Femur (tissue), 1 donor: ENCODE data around the gene CMC2.

ENCODE experiments used
- DNase-seq: peaks from one replicate; pipeline ENCODE4 v3.0.0-alpha.2; 2017

CMC2 gene

DNA sequence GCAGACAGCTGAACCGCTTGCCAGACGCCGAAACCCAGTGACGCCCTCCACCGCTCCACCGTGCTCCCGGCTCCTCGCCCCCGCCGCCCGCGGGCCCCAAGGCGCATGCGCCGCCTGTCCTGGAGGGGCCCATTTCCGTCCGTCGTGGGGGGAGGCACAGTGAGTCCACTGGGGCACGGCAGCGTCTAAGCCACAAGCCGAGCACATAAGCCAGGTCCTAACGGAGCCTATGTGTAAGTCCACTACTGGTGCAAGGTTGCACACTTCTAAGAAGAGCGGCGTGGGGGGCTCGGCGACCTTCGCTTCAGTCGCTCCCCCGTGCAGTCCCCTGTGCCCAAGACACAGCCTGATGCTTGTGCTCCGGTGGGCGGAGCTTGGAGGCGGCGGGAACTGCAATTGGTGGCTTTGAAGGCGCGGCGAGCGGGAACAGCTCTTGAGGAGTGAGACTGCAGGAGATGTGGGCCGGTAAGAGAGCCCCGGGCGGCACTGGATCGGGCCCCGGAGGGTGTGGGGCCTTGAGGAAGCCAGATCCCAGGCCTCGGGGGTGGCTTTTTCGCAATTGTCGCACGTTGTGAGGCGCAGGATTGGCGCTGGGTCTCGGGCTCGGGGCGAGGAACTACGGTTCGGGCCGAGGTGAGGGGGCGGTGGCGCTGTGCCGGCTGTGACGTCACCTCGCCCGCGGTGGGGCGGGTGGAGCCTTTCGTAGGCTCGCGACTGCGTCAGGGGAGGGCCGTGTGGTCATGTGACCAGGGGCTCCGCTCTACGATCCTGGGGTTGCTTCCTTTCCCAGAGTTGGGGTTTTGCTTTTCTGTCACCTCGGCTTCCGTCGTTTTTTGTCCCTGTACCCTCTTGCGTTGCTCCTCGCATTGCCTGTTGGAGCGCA lies at the start of gene CMC2, which contains the start of gene CENPN:
Gene CMC2, minus strand, starts transcription at position 73 of the 883 bp plus-strand sequence. CDS start 9,491 bp downstream, outside the sequence.
Gene CENPN, plus strand, starts transcription at position 402 of the 883 bp plus-strand sequence. CDS start 4,726 bp downstream, outside the sequence.
- peak; percentile 99 for DNase-seq

DNA sequence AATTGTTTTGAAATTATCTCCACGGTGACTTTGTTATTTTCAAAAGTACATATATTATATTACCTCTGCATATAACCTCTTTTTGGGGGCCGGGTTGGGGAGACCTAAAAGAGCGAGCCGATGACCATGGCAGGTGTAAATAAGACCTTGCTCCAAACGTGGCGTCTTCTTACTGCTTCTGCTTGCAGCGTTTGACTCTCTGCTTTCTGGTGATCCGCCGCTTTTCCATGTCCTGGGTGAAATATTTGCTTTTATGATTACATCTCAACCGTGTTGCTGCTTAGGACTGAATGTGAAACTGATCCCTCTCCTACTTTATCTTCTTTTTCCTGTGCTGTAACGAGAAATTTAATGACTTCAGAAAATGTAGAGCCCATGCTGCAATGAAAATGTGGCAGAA lies 47.1 kb upstream of the CMC2 start:
- no peak for DNase-seq

DNA sequence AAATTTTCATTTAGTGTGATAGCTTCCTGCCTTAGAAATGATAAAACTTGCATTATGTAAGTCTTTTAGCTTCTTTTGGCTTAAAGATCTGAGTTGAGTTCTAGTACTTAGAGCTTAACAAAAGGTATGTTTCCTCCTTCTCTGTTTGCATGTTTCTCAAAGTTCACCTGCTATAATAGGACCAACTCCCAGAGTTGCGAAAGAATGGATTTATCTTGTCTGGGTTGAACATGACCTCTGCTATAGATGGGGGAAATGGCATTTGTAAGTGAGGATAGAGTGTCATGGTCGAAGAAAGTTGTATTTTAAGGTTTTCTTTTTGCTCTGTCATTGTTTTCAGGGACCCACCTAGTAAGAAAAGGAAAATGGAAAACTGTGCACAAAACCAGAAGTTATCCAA lies 36.1 kb upstream of the CMC2 start:
- DNase-seq, result no peak

DNA sequence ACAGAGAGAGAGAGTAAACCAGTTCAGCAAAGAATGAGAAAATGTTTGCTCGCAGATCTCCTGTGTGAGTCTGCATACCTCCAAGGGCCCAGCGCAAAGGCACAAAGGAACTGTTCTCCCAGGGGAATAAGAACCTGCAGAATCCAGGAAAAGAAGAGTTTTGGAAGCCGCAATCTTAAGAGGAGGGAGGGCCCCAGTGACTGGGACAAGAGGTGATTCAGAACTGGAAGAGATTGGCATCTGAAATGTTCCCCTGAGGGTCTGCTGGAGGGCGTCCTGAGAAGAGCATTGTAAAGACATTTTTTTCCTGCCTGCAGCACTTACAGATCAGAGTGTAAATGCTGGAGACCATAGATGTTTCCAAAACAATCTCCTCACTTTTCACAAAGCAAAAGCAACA lies 35.0 kb upstream of the CMC2 start:
- no peak for DNase-seq

DNA sequence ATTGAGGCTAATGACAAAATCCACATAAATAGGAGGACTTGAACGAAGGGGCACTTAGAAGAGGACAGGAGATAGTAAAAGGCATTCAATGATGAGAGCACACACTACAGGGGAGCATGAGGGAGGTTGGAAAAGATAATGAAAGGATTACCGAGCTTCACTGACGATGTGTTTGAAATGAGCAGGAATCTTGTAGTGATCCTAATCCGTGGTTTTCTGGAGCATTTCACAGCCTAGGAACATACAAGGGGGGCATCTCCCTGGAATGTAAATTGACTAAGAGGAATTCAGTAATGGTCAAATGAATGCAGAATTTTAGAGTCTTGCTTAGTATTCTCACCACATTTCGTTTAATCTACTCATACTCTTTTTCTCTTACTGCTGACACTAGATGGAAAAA lies 34.2 kb upstream of the CMC2 start:
- DNase-seq, result no peak

DNA sequence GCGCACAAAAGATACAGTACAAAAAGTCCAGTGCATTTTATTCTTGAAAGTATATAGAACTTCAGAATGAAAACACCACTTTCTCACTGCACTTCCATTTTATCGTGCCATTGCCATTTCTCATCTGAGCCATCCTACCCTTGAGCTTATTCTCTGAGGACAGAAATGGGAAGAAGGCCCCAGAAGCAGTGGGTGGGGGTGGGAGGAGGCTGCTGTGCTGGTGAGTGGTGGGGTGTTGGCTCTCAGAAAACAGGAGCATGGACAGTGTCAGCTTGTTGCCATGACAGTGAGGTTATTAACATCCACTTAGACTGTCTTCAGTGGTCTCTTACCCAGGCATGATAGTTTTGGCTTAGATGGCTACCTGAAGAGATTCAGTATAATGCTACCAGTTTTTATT lies 33.4 kb upstream of the CMC2 start:
- no peak for DNase-seq

DNA sequence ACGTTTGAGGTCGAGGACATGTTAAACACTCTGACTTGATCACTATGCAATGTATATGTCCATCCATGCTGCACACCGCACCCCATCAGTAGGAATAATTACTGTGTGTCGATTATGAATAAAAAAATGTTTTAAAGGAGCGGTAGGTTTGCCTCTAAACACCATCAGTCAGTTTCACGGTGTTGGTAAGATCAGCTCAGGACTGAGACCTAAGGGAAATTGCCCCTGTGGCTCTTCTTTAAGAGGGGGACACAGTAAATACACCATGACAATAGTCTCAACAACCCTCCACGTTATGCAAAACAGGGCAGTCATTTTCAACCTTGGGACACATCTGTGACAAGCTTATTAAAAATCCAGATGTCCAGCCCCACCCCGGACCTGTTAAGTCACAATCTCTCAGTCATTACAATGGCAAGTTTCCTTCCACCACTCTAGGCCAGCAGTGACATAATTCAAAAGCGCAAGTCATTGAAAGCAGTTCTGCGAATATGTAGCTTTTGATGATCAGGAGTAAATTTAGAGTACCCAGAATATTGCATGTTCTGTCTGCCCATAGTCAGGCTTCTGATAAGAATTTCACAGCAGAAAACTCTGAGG lies 30.2 kb upstream of the CMC2 start:
- DNase-seq, result no peak

DNA sequence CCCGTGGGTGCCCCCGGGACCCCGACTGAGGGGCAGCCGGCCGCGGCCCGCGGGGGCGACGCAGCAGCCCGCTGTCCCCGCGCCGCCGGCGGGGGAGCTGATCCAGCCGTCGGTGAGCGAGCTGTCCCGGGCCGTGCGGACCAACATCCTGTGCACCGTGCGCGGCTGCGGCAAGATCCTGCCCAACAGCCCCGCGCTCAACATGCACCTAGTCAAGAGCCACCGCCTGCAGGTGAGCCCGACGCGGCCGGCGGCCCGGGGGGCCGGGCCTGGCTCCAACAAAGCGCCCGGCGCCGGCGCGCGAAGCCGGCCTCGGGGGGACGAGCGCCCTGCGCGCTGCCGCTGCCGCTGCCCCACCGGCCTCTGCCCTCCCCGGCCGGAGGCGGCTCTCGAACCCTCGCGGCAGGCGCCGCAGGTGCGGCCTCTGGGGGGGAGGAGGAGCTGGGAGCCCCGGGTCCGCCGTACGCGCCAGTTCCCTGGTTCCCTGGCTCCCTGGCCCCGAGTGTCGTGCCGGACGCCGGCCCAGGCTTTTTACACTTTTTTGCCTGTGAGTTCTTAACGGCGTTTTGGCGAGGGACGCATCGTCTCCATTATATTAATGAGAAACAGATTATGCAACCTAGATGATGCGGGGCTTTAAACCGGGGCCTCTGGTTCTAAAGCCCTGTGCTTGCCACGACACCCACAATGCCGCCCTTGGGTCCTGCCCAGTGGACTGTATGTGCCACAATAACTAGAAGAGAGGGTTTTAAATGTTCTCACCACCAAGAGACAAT lies 29.5 kb upstream of the CMC2 start:
- DNase-seq, result peak; percentile 41

DNA sequence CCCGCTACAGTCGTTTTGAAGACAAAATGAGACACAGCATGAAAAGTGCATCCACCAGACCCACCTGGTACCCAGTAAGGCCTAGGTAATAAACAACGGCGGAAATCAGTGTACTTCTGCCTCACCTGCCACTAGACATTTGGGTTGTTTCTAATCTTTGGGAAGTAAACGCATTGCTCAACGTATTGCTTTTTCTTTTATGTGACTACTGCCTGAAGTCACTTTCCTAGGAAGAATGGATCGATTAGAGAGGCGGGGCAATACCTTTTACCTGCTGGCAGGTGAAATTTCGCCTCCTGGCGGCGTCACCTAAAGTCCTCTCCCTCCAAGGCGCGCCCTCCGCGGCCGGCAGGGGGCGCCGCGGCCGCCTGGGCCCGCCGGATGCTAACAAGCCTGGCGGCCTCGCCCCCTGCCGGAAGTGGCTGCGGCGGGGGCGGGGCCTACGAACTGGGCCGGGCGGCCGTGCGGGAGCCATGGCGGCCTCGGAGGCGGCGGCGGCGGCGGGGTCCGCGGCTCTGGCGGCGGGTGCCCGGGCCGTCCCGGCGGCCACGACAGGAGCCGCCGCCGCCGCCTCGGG lies 28.8 kb upstream of the CMC2 start, which contains the start of gene ATMIN:
Gene ATMIN, plus strand, starts transcription at position 445 of the 577 bp plus-strand sequence. Its CDS starts 29 bp downstream, at position 474.
- peak; percentile 89 for DNase-seq

DNA sequence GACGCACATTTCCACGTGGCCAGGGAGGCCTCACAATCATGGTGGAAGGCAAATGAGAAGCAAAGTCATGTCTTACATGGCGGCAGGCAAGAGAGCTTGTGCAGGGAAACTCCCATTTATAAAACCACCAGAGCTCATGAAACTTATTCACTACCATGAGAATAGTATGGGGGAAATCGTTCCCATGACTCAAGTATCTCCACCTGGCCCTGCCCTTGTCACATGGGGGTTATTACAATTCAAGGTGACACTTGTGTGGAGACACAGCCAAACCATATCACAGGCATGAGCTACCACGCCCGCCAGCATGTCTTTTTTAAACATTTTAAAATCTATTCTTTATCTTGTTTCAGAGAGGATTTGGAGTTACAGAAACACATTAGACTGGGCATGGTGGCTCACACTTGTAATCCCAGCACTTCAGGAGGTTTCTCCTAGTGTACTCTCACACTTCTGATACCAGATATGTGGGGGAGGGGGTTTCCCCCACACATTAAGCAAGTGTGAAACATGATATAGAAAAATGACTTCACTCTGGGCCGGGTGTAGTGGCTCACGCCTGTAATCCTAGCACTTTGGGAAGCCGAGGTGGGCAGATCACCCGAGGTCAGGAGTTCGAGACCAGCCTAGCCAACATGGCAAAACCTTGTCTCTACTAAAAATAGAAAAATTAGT lies 23.4 kb upstream of the CMC2 start:
- no peak for DNase-seq

DNA sequence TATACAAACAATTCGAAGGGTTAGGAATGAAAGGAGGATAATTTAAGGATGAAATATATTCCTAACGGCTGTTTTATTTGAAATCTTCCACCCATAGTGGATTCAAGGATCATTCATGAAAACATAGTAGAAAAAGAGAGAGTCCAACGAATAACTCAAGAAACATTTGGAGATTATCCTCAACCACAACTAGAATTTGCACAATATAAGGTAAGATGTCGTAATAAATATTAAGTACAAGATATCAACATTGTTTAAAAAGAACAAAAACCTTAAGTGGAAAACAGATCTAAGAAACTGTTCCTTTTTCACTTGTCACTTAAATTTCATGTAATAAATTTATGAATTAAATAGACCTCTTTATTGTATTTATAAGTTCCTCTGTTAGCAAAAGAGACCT lies 19.7 kb upstream of the CMC2 start:
- DNase-seq, result no peak

DNA sequence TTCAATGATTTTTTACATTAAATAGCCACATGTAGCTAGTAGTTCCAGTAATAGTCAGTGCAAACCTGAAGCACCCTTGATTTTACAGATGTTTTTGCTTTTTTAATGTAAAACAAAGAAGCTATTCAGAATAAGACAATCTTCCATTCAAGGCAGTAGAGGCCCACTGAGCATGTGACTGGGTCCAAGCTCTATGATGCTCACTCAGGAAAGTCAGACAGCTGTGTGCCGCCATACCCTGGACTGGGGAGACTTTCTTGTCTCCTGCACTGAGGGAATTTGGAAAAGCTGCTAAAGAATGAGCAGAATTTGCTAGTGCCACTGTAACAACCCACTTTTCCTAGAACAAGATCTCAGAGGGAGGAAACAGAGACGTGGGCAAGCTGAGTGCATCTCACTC lies 11.8 kb upstream of the CMC2 start:
- no peak for DNase-seq

DNA sequence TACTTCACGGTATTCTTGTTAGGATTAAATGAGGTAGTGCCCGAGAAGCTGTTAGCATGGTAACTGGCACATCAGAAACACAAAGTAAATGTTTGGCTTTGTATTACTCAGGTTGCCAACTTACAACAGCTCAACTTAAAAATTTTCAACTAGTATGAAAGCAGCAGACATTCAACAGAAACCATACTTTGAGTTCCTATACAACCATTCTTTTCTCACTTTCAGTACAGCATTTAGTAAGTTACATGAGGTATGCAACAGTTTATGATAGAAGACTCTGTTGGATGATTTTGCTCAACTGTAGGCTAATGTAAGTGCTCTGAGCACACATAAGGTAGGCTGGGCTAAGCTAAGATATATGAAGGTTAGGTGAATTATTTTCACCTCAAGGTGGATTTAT lies 8.0 kb upstream of the CMC2 start:
- DNase-seq, result no peak

DNA sequence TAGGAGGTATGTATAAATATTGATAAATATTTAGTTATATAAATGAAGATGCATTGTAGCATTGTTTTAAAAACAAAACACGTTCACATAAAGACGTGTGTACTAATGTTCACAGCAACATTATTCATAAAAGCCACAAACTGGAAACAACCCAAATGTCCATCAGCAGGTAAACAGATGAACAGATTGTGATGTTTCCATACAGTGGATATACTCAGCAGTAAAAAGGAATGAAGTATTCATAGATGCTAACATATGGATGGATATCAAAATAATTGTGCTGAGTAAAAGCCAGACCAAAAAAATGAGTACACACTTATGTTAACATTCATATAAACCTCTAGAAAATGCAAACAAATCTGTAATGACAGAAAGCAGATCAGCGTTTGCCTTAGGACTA lies 6.3 kb upstream of the CMC2 start:
- no peak for DNase-seq

DNA sequence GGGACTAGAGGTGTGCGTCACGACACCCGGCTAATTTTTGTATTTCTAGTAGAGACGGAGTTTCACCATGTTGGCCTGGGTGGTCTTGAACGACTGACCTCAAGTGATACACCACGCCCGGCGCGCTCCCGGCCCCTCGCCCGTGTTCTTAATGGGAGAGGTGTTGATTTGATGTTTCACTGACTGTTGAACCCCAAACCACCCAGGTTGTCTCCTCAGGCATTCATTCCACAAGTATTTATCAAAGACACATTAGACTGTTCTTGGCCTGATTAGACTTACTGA lies 1.8 kb upstream of the CMC2 start:
- DNase-seq, result no peak

DNA sequence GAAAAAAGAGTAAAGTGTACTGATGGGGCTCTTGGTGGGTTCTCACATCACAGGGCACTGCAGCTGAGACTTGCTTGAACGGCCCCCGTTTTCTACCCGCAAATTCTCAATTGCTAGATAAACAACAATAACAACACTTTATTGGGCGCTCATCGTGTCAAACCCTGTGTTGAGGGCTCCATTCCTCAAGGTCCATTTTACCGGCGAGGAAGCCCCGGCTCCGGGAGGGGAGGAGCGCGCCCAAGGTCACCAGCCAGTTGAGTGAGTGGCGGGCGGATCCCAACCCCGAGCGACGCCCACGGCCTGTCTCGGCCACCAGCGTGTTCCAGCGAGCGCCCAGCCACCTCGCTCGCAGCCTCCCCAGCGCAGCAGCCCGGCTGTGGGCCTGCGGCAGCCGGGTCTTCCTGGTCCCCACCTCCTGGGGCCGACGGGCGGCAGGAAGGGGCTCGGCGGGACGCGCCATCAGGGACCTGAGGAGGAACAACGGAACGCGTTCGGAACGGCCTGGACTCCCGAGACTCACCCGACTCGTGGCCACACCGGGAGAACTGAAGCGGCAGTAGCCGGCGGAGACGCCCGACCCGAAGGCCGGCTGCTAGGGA lies 373 bp downstream of the CMC2 start:
- peak; percentile 84 for DNase-seq

DNA sequence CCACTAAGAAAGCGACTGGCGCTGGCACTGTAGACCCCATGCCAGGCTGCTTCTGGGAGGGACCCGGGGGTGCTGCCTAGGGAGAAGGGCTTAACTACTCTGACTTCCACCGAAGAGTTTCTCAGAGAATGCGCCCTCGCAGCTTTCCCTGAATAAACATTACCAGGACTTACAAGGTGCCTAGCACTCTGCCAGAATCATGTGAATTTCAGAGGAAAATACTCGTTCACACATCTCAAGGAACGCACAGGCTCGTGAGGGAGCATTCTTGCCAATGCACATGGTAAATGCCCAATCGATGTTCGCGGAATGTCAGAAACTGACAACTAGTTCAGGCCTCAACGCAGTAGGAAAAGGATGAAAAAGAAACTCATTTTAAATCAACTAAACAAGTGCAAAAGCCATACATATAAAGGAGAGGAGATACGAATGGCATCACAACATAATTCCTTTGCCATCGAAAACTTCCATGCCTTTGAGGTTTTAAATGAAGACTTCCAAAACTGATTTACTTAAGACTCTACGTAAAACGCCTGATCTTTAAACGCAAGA lies 999 bp downstream of the CMC2 start:
- DNase-seq, result peak; percentile 32

DNA sequence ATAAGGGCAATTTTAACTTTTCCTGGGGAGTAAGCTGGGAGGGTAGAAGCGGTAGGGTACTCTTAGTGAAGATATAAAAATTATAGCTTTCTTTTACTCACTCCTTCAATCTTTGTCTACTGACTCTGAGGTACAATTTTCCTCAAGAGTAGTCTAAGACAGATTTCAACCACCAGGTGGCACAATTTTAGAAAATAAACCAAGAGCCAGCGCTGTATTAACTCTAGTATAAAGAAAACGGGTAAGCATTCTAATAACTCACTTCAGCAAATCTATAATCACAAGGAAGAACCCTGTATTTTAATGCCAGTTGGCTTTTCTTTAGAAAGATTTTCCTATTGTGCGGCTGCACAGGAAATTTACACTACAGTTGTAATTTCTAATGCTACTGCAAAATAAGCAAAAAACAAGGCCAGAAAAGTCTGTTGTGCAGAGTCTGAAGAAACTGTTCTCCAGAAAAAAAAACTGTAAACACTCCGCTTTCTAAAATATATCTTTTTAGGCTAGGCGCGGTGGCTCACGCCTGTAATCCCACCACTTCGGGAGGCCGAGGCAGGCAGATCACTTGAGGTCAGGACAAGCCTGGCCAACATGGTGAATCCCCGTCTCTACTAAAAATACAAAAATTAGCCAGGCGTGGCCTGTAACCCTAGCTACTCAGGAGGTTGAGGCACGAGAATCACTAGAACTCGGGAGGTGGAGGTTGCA lies 1.9 kb downstream of the CMC2 start:
- DNase-seq, result no peak

DNA sequence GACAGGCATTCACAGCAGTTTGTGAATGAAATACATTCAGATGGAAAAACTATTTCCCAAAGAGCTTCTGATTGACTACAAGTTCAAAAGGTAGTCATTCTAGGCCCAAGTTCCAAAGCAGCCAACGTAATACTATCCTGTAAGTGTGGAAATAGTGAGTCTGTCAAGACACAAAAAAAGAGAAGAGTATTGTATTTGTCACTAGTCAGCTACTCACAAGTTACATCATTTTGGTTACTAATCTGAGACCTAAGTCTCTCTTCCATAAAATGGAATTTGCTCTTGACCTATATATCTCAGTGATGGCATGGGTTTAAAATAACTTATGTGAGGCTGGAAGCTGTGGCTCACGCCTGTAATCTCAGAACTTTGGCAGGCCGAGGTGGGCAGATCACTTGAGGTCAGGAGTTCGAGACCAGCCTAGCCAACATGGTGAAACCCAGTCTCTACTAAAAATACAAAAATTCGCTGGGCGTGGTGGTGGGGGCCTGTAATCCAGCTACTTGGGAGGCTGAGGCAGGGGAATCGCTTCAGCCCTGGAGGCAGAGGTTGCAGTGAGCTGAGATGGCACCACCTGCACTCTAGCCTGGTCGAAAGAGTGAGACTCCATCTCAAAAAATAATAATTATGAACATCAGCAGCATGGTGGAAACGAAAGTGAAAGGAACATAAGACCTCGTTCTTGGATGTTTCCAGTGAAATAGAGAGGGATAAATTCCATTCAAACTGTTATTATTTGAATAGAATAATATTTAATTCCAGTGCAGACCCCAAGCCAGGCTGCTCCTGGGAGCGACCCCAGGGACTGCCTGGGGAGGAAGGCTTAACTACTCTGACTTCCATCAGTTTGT lies 2.9 kb downstream of the CMC2 start:
- no peak for DNase-seq

DNA sequence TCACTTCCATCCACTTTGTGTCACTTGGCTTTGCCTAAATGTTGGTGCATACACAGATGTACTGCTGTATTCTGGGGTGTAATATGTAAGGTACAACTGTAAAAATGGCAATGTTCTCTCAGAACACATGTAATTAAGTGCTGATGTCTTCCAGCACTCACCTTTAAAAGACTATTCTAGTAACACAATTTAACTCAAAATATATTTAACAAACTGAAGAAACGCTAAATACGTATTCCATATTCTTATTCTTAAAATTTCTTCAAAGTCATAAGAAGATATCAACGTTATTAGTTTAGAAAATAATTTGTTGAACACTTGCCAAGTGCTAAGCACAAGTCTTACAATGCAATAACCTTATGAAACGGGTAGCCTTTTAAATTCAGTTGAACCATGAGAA lies 3.6 kb downstream of the CMC2 start:
- DNase-seq, result no peak
